PC-3 (cell line): ENCODE results near the gene ZNF286A. TPM values are rescaled to one million over a fixed set of nuclear protein-coding genes. Genes with fewer than 3 reads are reported as not detected.
"Not testable (repeated sequence)": the region's sequence is repeated elsewhere in the genome, so short reads cannot be mapped to it uniquely, and the experiment has no call there.

Experiments
- ATAC-seq: fragments of 200-7000 bp; cut with Tn5 transposase; 2 replicates; pipeline ENCODE4 v1.9.1; 2020; ENCODE audit warnings: mild to moderate bottlenecking, moderate library complexity
- BruUV-seq: library from RNA; stranded (reverse); fragments of 400-500 nt; replicated peaks from 2 replicates; lab custom pipeline; 2021; lab: Mats Ljungman, UMichigan
- CTCF ChIA-PET: fragments of 300-600 bp; sonication (Branson Sonifier 250); formaldehyde crosslinking; loops from one replicate; lab custom pipeline; 2022; ENCODE audit warnings: antibody characterized with exemption; lab: Charles Lee
- POLR2A ChIA-PET: fragments of 300-600 bp; sonication (Branson Sonifier 250); formaldehyde crosslinking; loops from one replicate; lab custom pipeline; 2022; ENCODE audit warnings: antibody characterized with exemption; ENCODE audit not compliant: unreplicated experiment; lab: Charles Lee
- DNase-seq: peaks from one replicate; pipeline ENCODE4 v3.0.0-alpha.2; 2015
- H2AFZ ChIP-seq: fragments of 300-600 bp; sonication (generic); 2 replicates; pipeline ENCODE4 v1.6.0; 2016; ENCODE audit warnings: antibody characterized with exemption, low read length
- H3F3A ChIP-seq: fragments of 300-600 bp; sonication (generic); one replicate; pipeline ENCODE4 v1.6.0; 2017; ENCODE audit warnings: antibody characterized with exemption, low read length, control low read depth, mild to moderate bottlenecking; ENCODE audit not compliant: unreplicated experiment
- H3K27ac ChIP-seq: fragments of 300-600 bp; sonication (generic); 2 replicates; pipeline ENCODE4 v1.5.1; 2016; ENCODE audit warnings: mild to moderate bottlenecking, low read length
- H3K27me3 ChIP-seq: fragments of 300-600 bp; sonication (generic); 2 replicates; pipeline ENCODE4 v1.6.1; 2016; ENCODE audit warnings: low read length, mixed read lengths
- H3K36me3 ChIP-seq: fragments of 300-600 bp; sonication (generic); 2 replicates; pipeline ENCODE4 v1.6.1; 2016; ENCODE audit warnings: low read depth, mixed run types, low read length, mixed read lengths
- H3K4me1 ChIP-seq: fragments of 300-600 bp; sonication (generic); 2 replicates; pipeline ENCODE4 v1.5.1; 2016; ENCODE audit warnings: low read length; ENCODE audit not compliant: insufficient read depth
- H3K4me2 ChIP-seq: fragments of 300-600 bp; sonication (generic); 2 replicates; pipeline ENCODE4 v1.6.0; 2016; ENCODE audit warnings: low read length
- H3K4me3 ChIP-seq: fragments of 300-600 bp; sonication (generic); 2 replicates; pipeline ENCODE4 v1.5.1; 2016; ENCODE audit warnings: mild to moderate bottlenecking, low read length, mixed read lengths
- H3K79me2 ChIP-seq: fragments of 300-600 bp; sonication (generic); 2 replicates; pipeline ENCODE4 v1.6.1; 2017; ENCODE audit warnings: low read length, mixed read lengths
- H3K9ac ChIP-seq: fragments of 300-600 bp; sonication (generic); 2 replicates; pipeline ENCODE4 v1.6.0; 2016; ENCODE audit warnings: mild to moderate bottlenecking, low read length
- H3K9me2 ChIP-seq: fragments of 300-600 bp; sonication (generic); replicated peaks from 2 replicates; pipeline ENCODE4 v1.6.1; 2016; ENCODE audit warnings: mixed run types, low read length, mixed read lengths
- H3K9me3 ChIP-seq: fragments of 300-600 bp; sonication (generic); 2 replicates; pipeline ENCODE4 v1.6.1; 2016; ENCODE audit warnings: low read length, mixed read lengths
- H4K20me1 ChIP-seq: fragments of 300-600 bp; sonication (generic); 2 replicates; pipeline ENCODE4 v1.6.1; 2016; ENCODE audit warnings: low read length, mixed read lengths
- EZH2 ChIP-seq: fragments of 300-600 bp; sonication (generic); IDR thresholded peaks from one replicate; pipeline ENCODE4 v1.6.1; 2017; ENCODE audit warnings: antibody characterized with exemption, mild to moderate bottlenecking, low read length; ENCODE audit not compliant: unreplicated experiment
- EZH2phosphoT487 ChIP-seq: fragments of 300-600 bp; sonication (generic); IDR thresholded peaks from 2 replicates; pipeline ENCODE4 v1.6.1; 2018; ENCODE audit warnings: mild to moderate bottlenecking, antibody characterized with exemption, low read length, borderline replicate concordance
- intact Hi-C: fragments of 100-400 bp; cut with micrococcal nuclease; formaldehyde crosslinking; loops from 2 replicates; pipeline ENCODE4 v1.9.0; 2023
- total RNA-seq: library from RNA; depleted of rRNA; stranded (reverse); fragments of >200 nt; gene quantifications from 2 replicates; pipeline ENCODE4 v1.2.3, GENCODE V29; 2014
- TF ChIP-seq, protein P1 (sequence below): fragments of 300-600 bp; sonication (generic); conservative IDR thresholded peaks from 2 replicates; pipeline ENCODE4 v1.5.1; 2017; ENCODE audit warnings: antibody characterized with exemption, low read depth, mild to moderate bottlenecking, low read length

The ZNF286A gene
- total RNA-seq, 1 experiment from 2014 or later = 49.6 TPM

DNA sequence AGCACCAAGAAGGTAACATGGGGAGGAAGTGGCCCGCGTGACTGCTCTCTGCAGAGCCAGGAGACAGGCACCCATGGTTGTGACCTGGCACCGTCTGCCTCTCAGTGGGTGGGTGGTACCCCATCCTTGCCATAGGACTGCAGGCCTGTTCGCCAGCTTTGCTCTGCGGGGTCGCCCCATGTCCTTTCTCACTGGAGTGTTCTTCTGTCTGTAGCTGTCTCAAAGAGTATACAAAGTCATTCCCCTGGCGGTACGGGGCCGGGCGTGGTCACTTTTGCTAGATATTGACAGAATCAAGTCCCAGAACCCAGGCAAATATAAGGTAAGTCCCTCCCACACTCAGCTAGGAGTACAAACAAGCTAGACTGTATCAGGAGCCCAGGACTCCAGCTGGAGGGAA, 38.5 kb downstream of the ZNF286A start:
- H3K79me2 ChIP-seq = no peaks in the 10 kb centered on the region
- H3K9ac ChIP-seq = no peak overlapping the region
- H3K27ac ChIP-seq = no peak overlapping the region
- TF ChIP-seq EZH2phosphoT487 = no peak
- TF ChIP-seq, protein P1, sequence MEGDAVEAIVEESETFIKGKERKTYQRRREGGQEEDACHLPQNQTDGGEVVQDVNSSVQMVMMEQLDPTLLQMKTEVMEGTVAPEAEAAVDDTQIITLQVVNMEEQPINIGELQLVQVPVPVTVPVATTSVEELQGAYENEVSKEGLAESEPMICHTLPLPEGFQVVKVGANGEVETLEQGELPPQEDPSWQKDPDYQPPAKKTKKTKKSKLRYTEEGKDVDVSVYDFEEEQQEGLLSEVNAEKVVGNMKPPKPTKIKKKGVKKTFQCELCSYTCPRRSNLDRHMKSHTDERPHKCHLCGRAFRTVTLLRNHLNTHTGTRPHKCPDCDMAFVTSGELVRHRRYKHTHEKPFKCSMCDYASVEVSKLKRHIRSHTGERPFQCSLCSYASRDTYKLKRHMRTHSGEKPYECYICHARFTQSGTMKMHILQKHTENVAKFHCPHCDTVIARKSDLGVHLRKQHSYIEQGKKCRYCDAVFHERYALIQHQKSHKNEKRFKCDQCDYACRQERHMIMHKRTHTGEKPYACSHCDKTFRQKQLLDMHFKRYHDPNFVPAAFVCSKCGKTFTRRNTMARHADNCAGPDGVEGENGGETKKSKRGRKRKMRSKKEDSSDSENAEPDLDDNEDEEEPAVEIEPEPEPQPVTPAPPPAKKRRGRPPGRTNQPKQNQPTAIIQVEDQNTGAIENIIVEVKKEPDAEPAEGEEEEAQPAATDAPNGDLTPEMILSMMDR = no peak
- TF ChIP-seq EZH2 = no peak
- no peak overlapping the region for H3K4me2 ChIP-seq
- H3K9me3 ChIP-seq = no peaks in the 10 kb centered on the region
- no peaks in the 10 kb centered on the region for H3K27me3 ChIP-seq
- no peaks in the 10 kb centered on the region for H4K20me1 ChIP-seq
- H3K9me2 ChIP-seq = no peaks in the 10 kb centered on the region
- H3K4me1 ChIP-seq = no peaks in the 10 kb centered on the region
- no peaks in the 10 kb centered on the region for H3K36me3 ChIP-seq
- no peak overlapping the region for H2AFZ ChIP-seq
- CTCF ChIA-PET = no interaction called here
- intact Hi-C loops = no loop called here
- H3K4me3 ChIP-seq = no peak overlapping the region
- ATAC-seq (no peak), DNase-seq (no peak)
- POLR2A ChIA-PET = no interaction called here
- no peaks in the 10 kb centered on the region for H3F3A ChIP-seq
- BruUV-seq = no TSS peak

DNA sequence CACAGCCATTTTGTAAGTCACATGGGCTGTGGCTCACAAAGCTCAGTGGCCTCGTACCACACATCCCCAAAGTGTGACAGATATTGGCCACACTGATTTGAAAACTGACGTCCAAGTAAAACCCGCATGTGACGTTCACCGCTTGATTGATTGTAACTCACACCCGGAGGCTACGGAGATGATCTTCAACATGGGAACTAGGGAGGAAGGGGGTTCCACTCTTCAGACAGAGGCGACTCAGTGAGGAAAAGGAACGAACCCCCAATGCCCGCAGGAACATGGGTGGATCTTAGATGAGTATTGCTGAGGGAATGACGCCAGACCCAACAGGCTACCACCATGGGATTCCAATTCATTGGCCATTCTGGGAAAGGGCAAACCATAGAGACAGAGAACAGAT, 39.7 kb downstream of the ZNF286A start:
- DNase-seq, H3K4me2 ChIP-seq, H3K9ac ChIP-seq, H3F3A ChIP-seq, CTCF ChIA-PET, H3K27me3 ChIP-seq, H3K9me2 ChIP-seq, H3K79me2 ChIP-seq, intact Hi-C loops, H3K36me3 ChIP-seq, H3K4me3 ChIP-seq, POLR2A ChIA-PET, H3K9me3 ChIP-seq, H3K27ac ChIP-seq, ATAC-seq, H4K20me1 ChIP-seq, BruUV-seq, H2AFZ ChIP-seq, H3K4me1 ChIP-seq: not testable (repeated sequence)

DNA sequence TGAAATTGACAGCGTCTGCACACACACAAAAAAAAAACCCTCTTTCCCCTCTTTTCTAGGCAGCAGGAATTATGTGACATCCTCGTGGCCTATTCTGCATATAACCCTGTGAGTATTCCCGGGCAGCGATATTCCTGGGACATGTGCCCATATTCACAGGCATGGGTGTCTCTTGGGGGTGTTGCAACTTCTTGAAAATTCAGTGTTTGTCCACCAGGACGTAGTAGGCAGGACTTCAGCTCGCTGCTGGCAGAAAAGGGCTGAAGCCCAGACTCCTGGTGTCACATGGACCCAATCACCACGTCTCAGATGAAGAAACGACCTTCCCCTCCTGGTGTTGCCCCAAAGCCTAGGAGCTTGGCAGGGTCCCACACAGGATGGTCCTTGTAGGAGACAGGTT, 40.5 kb downstream of the ZNF286A start:
- H3K9me3 ChIP-seq, H3K27ac ChIP-seq, ATAC-seq, H3K4me1 ChIP-seq, H4K20me1 ChIP-seq, H3K36me3 ChIP-seq, H3K4me2 ChIP-seq, H3F3A ChIP-seq, BruUV-seq, H3K79me2 ChIP-seq, intact Hi-C loops, H3K4me3 ChIP-seq, POLR2A ChIA-PET, H2AFZ ChIP-seq, H3K9me2 ChIP-seq, H3K27me3 ChIP-seq, H3K9ac ChIP-seq, CTCF ChIA-PET: not testable (repeated sequence)
- DNase-seq = peak; percentile 11

DNA sequence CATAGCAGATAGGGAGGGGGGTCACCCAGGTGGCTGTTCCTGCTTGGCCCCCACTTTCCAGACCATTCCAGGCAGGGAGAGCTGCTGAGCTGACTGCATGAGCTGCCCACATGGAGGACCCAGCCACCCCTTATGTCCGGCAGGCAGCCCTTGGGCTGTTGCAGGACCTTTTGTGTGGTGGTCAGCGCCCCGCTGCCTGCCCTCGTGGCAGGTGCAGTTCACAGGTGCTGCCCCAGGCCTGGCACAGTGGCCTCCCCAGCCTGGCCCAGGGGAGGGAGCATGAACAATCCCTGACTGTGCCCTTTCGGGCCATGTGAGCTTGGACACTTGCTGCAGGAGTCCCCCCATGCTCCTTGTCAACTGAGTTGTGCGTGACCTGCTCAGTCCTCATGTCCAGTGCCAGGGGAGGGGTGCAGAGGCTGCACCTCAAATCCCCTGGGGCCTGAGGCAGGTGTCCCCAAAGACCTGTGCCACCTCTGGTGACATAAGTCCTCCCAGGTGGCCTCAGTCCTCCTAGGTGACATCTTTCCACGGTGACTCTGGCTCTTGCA, 41.1 kb downstream of the ZNF286A start:
- ChIA-PET POLR2A (no interaction called here), CTCF (no interaction called here)
- no peak overlapping the region for H2AFZ ChIP-seq
- H3K9ac ChIP-seq = no peak overlapping the region
- no peaks in the 10 kb centered on the region for H3K79me2 ChIP-seq
- no peaks in the 10 kb centered on the region for H3K9me2 ChIP-seq
- no peaks in the 10 kb centered on the region for H4K20me1 ChIP-seq
- no peak overlapping the region for H3K27ac ChIP-seq
- H3K4me1 ChIP-seq = no peaks in the 10 kb centered on the region
- ATAC-seq (no peak), DNase-seq (no peak)
- H3K27me3 ChIP-seq = no peaks in the 10 kb centered on the region
- H3K4me2 ChIP-seq = no peak overlapping the region
- intact Hi-C loops = no loop called here
- no peak overlapping the region for H3K4me3 ChIP-seq
- no TSS peak for BruUV-seq
- no peaks in the 10 kb centered on the region for H3K36me3 ChIP-seq
- H3F3A ChIP-seq = no peaks in the 10 kb centered on the region
- H3K9me3 ChIP-seq = no peaks in the 10 kb centered on the region
- TF ChIP-seq EZH2 (no peak), EZH2phosphoT487 (no peak)
- TF ChIP-seq, protein P1 = no peak
